ENCODE data around the gene ZNF829.

ZNF829 gene

GRCh38 chr19:36915992-36916830, at the start of gene ZNF829, which contains the start of gene ZNF568:
Gene ZNF829, minus strand, starts transcription at chr19:36916291. Its CDS starts 1,124 bp downstream, at chr19:36915167.
Gene ZNF568, plus strand, starts transcription at chr19:36916332. Its CDS starts 6,439 bp downstream, at chr19:36922771.
- TF ChIP-seq CTCF (IDR thresholded peaks at IDR 0.05; ENCODE audit: borderline replicate concordance, insufficient read depth, low read depth, low read length) = peak; percentile 65; the same call in 1 of the 2 replicates
- H3K4me3 ChIP-seq (ENCODE audit: low read depth, low read length) = peak within 1 kb of the TSS; percentile 50

GRCh38 chr19:36963280-36963679, 47.2 kb upstream of the ZNF829 start:
- H3K4me3 ChIP-seq (ENCODE audit: low read depth, low read length) = no peak overlapping the region
- no peak for TF ChIP-seq CTCF (IDR thresholded peaks at IDR 0.05; ENCODE audit: borderline replicate concordance, insufficient read depth, low read depth, low read length)

- no peak overlapping the region for H3K4me3 ChIP-seq (ENCODE audit: low read depth, low read length)
- no peak for TF ChIP-seq CTCF (IDR thresholded peaks at IDR 0.05; ENCODE audit: borderline replicate concordance, insufficient read depth, low read depth, low read length)
These were observed 46.3 kb upstream of the ZNF829 start for GRCh38 chr19:36962346-36962745.

GRCh38 chr19:36950335-36951119, 34.4 kb upstream of the ZNF829 start:
- no peak for TF ChIP-seq CTCF (IDR thresholded peaks at IDR 0.05; ENCODE audit: borderline replicate concordance, insufficient read depth, low read depth, low read length)
- H3K4me3 ChIP-seq (ENCODE audit: low read depth, low read length) = no peak overlapping the region

- TF ChIP-seq CTCF (IDR thresholded peaks at IDR 0.05; ENCODE audit: borderline replicate concordance, insufficient read depth, low read depth, low read length) = no peak
- H3K4me3 ChIP-seq (ENCODE audit: low read depth, low read length) = no peak overlapping the region
These were observed 23.1 kb upstream of the ZNF829 start for GRCh38 chr19:36939153-36939552.

- no peak overlapping the region for H3K4me3 ChIP-seq (ENCODE audit: low read depth, low read length)
- no peak for TF ChIP-seq CTCF (IDR thresholded peaks at IDR 0.05; ENCODE audit: borderline replicate concordance, insufficient read depth, low read depth, low read length)
These were observed 15.6 kb upstream of the ZNF829 start for GRCh38 chr19:36931684-36932083.

Measured in GM12875 (cell line).